Gastroesophageal sphincter (tissue), 4 donors: ENCODE results near the gene STARD9. TPM values are rescaled to one million over a fixed set of nuclear protein-coding genes. Genes with fewer than 3 reads are reported as not detected.
"Not testable (repeated sequence)": the region's sequence is repeated elsewhere in the genome, so short reads cannot be mapped to it uniquely, and the experiment has no call there.

Experiments used
- ATAC-seq: fragments of 150-250 bp; one replicate; pipeline ENCODE4 v1.9.1; 2016; ENCODE audit warnings: mild to moderate bottlenecking, moderate library complexity
- H3K27ac ChIP-seq, 4 donors: fragments of 200-600 bp; sonication (generic) in 3 of 4; 1 replicate in 3 of 4; 2 replicates in 1 of 4; pipeline ENCODE4 v1.5.1; 2016 to 2019
- H3K27me3 ChIP-seq: fragments of 200-600 bp; sonication (generic); one replicate; pipeline ENCODE4 v1.5.1; 2019
- H3K36me3 ChIP-seq, 2 donors: fragments of 200-600 bp; sonication (generic); one replicate each; pipeline ENCODE4 v1.5.1; 2019; ENCODE audit warnings: control low read depth in 1 of 2
- H3K4me1 ChIP-seq, 3 donors: fragments of 200-600 bp; sonication (generic); 1 replicate in 2 of 3; 2 replicates in 1 of 3; pipeline ENCODE4 v1.5.1; 2016 to 2019; ENCODE audit warnings: control low read depth in 2 of 3
- H3K4me3 ChIP-seq, 2 donors: fragments of 200-600 bp; sonication (generic); one replicate each; pipeline ENCODE4 v1.5.1; 2019; ENCODE audit warnings: mild to moderate bottlenecking in 1 of 2, moderate library complexity in 1 of 2
- H3K9me3 ChIP-seq, 3 donors: fragments of 200-600 bp; sonication (generic); one replicate each; pipeline ENCODE4 v1.5.1; 2017 to 2019; ENCODE audit warnings: control low read depth in 2 of 3
- CTCF ChIP-seq, 4 experiments: fragments of 200-600 bp in 2 of 4; fragments of 450-650 bp in 2 of 4; sonication (generic) in 1 of 4; IDR thresholded peaks; one replicate each; pipeline ENCODE4 v1.5.1; 2017 to 2019; ENCODE audit warnings: antibody characterized with exemption in 4 of 4, mild to moderate bottlenecking in 2 of 4, moderate library complexity in 2 of 4
- EP300 ChIP-seq: sonication (generic); formaldehyde crosslinking; IDR thresholded peaks from one replicate; pipeline ENCODE4 v1.6.1; 2017; ENCODE audit warnings: antibody characterized with exemption, mild to moderate bottlenecking
- POLR2A ChIP-seq, 2 donors: fragments of 450-650 bp; IDR thresholded peaks; one replicate each; pipeline ENCODE4 v1.6.1; 2017; ENCODE audit warnings: antibody characterized with exemption in 2 of 2, mild to moderate bottlenecking in 2 of 2, moderate library complexity in 1 of 2
- POLR2AphosphoS5 ChIP-seq: sonication (generic); formaldehyde crosslinking; IDR thresholded peaks from one replicate; pipeline ENCODE4 v1.6.1; 2017; ENCODE audit warnings: antibody characterized with exemption
- WGBS, 2 donors: methylation state at CpG; one replicate each; pipeline ENCODE4 v1.1.5; 2018; ENCODE audit warnings: low coverage in 1 of 2; 5-methylcytosine and 5-hydroxymethylcytosine counted together
- total RNA-seq, 4 donors: library from RNA; depleted of rRNA; stranded (reverse); fragments of >200 nt; gene quantifications; one replicate each; pipeline ENCODE4 v1.1.0, GENCODE V29; 2016

The STARD9 gene
- total RNA-seq, 4 donors from 2014 or later: 15.5 to 78.4 (median 29.1) TPM

- peaks cover 0 to 6% of the 10 kb centered on the region in 2 donors for H3K36me3 ChIP-seq
- H3K9me3 ChIP-seq: no peaks in the 10 kb centered on the region
- no peak overlapping the region for H3K27ac ChIP-seq
- WGBS, 2 donors: 86% methylated on average over 1 of the region's 1 CpG; no CpG with 5 or more reads in 1 of the 2 donors
- H3K4me1 ChIP-seq: peaks cover 0 to 18% (median 0%) of the 10 kb centered on the region in 3 donors
- TF ChIP-seq EP300 (no peak), CTCF (IDR thresholded peaks at IDR 0.05) (no peak), POLR2AphosphoS5 (no peak), POLR2A (IDR thresholded peaks at IDR 0.05) (no peak)
- ATAC-seq: no peak
- no peak overlapping the region for H3K4me3 ChIP-seq
- no peaks in the 10 kb centered on the region for H3K27me3 ChIP-seq
These were observed 21.9 kb upstream of the STARD9 start for GRCh38 chr15:42553554-42553953.

GRCh38 chr15:42556550-42557207, 18.7 kb upstream of the STARD9 start:
- 86 to 100% methylated on average over 2 to 6 of the region's 12 CpGs for WGBS, 2 donors
- not testable (repeated sequence) for H3K4me1 ChIP-seq, H3K4me3 ChIP-seq, H3K9me3 ChIP-seq, H3K27ac ChIP-seq, H3K27me3 ChIP-seq
- ATAC-seq: peak; percentile 72
- peaks cover 0 to 37% of the 10 kb centered on the region in 2 donors for H3K36me3 ChIP-seq

GRCh38 chr15:42558739-42559138, 16.7 kb upstream of the STARD9 start:
- WGBS, 2 donors: 82 to 97% methylated on average over 3 of the region's 3 CpGs
- peaks cover 0 to 58% of the 10 kb centered on the region in 2 donors for H3K36me3 ChIP-seq
- H3K4me3 ChIP-seq: no peak overlapping the region
- H3K4me1 ChIP-seq: no peaks in the 10 kb centered on the region
- H3K27ac ChIP-seq: no peak overlapping the region
- no peaks in the 10 kb centered on the region for H3K27me3 ChIP-seq
- no peaks in the 10 kb centered on the region for H3K9me3 ChIP-seq
- TF ChIP-seq EP300 (no peak), POLR2A (IDR thresholded peaks at IDR 0.05) (no peak), CTCF (IDR thresholded peaks at IDR 0.05) (no peak), POLR2AphosphoS5 (no peak)
- ATAC-seq: no peak

- Histone ChIP-seq H3K9me3 (no peaks in the 10 kb centered on the region), H3K27ac (peak overlapping the region; percentile 83 to 98 (median 95)), H3K27me3 (no peaks in the 10 kb centered on the region), H3K4me1 (peaks cover 0 to 61% (median 13%) of the 10 kb centered on the region in 3 donors), H3K4me3 (peak overlapping the region; percentile 81 to 93), H3K36me3 (no peaks in the 10 kb centered on the region)
- no peak for ATAC-seq
- 0 to 2% methylated on average over 12 to 15 of the region's 16 CpGs for WGBS, 2 donors
- TF ChIP-seq POLR2AphosphoS5 (no peak), CTCF (IDR thresholded peaks at IDR 0.05) (no peak), POLR2A (IDR thresholded peaks at IDR 0.05) (no peak), EP300 (no peak)
These were observed 711 bp downstream of the STARD9 start for GRCh38 chr15:42576040-42576594.

GRCh38 chr15:42576776-42577175, 1.4 kb downstream of the STARD9 start:
- WGBS, 2 donors: 40 to 55% methylated on average over 1 of the region's 1 CpG
- no peaks in the 10 kb centered on the region for H3K36me3 ChIP-seq
- no peaks in the 10 kb centered on the region for H3K9me3 ChIP-seq
- no peak for TF ChIP-seq CTCF (IDR thresholded peaks at IDR 0.05)
- no peak for TF ChIP-seq POLR2A (IDR thresholded peaks at IDR 0.05)
- no peak for TF ChIP-seq POLR2AphosphoS5
- TF ChIP-seq EP300: no peak
- H3K27me3 ChIP-seq: no peaks in the 10 kb centered on the region
- H3K4me1 ChIP-seq: peaks cover 1 to 67% (median 14%) of the 10 kb centered on the region in 3 donors
- H3K4me3 ChIP-seq: peak overlapping the region; percentile 81 to 93
- H3K27ac ChIP-seq: peak overlapping the region in 3 of 4 donors; percentile 93 to 98 (median 97)
- ATAC-seq: no peak
